DOHH2 (cell line): ENCODE measurements around the gene ASPDH.

Source experiments
- H3F3A ChIP-seq: fragments of 200-600 bp; sonication (generic), shearing (Covaris generic); 2 replicates; pipeline ENCODE4 v1.6.0; 2016; ENCODE audit warnings: antibody characterized with exemption, mild to moderate bottlenecking; ENCODE audit not compliant: control insufficient read depth, insufficient read depth
- H3K27ac ChIP-seq: fragments of 200-600 bp; sonication (generic); 2 replicates; pipeline ENCODE4 v1.5.1; 2014; ENCODE audit warnings: low read depth, mild to moderate bottlenecking, low read length, moderate library complexity
- H3K27me3 ChIP-seq: fragments of 200-600 bp; sonication (generic); 2 replicates; pipeline ENCODE4 v1.6.1; 2014; ENCODE audit warnings: mild to moderate bottlenecking, low read length, mixed read lengths; ENCODE audit not compliant: control insufficient read depth
- H3K36me3 ChIP-seq: fragments of 200-600 bp; sonication (generic); 2 replicates; pipeline ENCODE4 v1.6.1; 2014; ENCODE audit warnings: mild to moderate bottlenecking, low read length, moderate library complexity, mixed read lengths; ENCODE audit not compliant: control insufficient read depth
- H3K4me1 ChIP-seq: fragments of 200-600 bp; sonication (generic); 2 replicates; pipeline ENCODE4 v1.6.1; 2014; ENCODE audit warnings: mild to moderate bottlenecking, low read length, mixed read lengths; ENCODE audit not compliant: control insufficient read depth
- H3K4me2 ChIP-seq: fragments of 200-600 bp; sonication (generic); 2 replicates; pipeline ENCODE4 v1.6.0; 2014; ENCODE audit warnings: mild to moderate bottlenecking, low read length, moderate library complexity
- H3K4me3 ChIP-seq: fragments of 200-600 bp; sonication (generic); 2 replicates; pipeline ENCODE4 v1.5.1; 2014; ENCODE audit warnings: mild to moderate bottlenecking, low read length, mixed read lengths
- H3K79me2 ChIP-seq: fragments of 200-600 bp; sonication (generic); 2 replicates; pipeline ENCODE4 v1.6.1; 2014; ENCODE audit warnings: mild to moderate bottlenecking, low read length, mixed read lengths; ENCODE audit not compliant: control insufficient read depth
- H3K9me2 ChIP-seq: fragments of 200-600 bp; sonication (generic); replicated peaks from 2 replicates; pipeline ENCODE4 v1.6.1; 2014; ENCODE audit warnings: mild to moderate bottlenecking, low read length, mixed read lengths; ENCODE audit not compliant: control insufficient read depth
- H3K9me3 ChIP-seq: fragments of 200-600 bp; sonication (generic); 2 replicates; pipeline ENCODE4 v1.6.1; 2014; ENCODE audit warnings: antibody characterized with exemption, low read length, mixed read lengths; ENCODE audit not compliant: control insufficient read depth, insufficient read depth
- H4K20me1 ChIP-seq: fragments of 200-600 bp; sonication (generic); 2 replicates; pipeline ENCODE4 v1.6.0; 2014; ENCODE audit warnings: low read depth, mild to moderate bottlenecking, antibody characterized with exemption, low read length, moderate library complexity; ENCODE audit not compliant: control insufficient read depth, insufficient read depth
- EZH2phosphoT487 ChIP-seq: fragments of 200-600 bp; sonication (generic); IDR thresholded peaks from 2 replicates; pipeline ENCODE4 v1.6.1; 2017; ENCODE audit warnings: borderline replicate concordance, mild to moderate bottlenecking, antibody characterized with exemption, low read length, moderate library complexity, mixed read lengths
- TF ChIP-seq, protein P1 (sequence below): fragments of 200-600 bp; sonication (generic); IDR thresholded peaks from one replicate; pipeline ENCODE4 v1.5.1; 2014; ENCODE audit warnings: antibody characterized with exemption, mild to moderate bottlenecking, low read depth, low read length; ENCODE audit not compliant: poor library complexity, severe bottlenecking

ASPDH gene

DNA sequence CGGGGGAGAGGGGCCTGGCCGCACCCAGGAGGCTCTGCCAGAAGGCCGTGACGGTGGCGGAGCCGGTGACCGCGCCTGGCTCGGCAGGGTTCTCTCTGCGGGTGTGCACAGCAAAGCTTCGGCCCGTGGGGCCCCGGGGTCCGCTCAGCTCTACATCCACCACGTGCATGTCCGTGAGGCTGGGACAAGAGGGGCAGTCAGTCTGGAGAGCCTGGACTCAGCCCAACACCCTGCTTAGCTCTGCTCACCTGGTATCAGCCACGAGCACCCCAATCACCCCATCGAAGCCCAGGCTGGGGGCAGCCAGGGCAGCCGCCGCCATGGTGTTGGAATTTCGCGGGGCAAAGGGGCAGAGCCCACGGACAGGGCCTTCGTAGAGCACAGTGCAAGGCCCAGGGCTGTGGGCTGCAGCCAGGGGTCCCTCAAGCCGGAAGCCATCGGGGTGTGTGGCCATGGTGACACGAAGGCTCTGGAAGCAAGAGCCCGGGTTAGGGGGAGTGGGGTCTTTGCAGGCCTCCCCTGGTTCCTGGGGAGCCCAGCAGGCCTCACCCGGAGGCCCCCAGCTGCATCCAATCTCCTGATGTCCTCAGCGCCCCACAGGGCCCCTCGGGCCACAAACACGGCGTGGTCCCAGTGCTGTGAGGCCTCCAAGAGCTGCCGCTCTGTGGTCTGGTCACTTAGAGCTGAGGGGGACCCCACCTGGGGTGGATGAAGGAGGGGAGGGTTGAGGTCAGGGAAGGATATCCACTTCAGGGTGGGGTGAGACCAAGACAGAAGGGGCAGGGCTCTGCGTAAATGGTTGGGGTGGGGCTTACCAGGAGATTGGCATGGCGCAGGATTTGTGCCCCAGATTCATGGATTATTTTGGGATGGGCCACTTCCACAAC lies 1.4 kb downstream of the ASPDH start:
- Histone ChIP-seq H3K4me3 (peak overlapping the region; percentile 79), H3K27ac (no peak overlapping the region), H4K20me1 (no peaks in the 10 kb centered on the region)

DNA sequence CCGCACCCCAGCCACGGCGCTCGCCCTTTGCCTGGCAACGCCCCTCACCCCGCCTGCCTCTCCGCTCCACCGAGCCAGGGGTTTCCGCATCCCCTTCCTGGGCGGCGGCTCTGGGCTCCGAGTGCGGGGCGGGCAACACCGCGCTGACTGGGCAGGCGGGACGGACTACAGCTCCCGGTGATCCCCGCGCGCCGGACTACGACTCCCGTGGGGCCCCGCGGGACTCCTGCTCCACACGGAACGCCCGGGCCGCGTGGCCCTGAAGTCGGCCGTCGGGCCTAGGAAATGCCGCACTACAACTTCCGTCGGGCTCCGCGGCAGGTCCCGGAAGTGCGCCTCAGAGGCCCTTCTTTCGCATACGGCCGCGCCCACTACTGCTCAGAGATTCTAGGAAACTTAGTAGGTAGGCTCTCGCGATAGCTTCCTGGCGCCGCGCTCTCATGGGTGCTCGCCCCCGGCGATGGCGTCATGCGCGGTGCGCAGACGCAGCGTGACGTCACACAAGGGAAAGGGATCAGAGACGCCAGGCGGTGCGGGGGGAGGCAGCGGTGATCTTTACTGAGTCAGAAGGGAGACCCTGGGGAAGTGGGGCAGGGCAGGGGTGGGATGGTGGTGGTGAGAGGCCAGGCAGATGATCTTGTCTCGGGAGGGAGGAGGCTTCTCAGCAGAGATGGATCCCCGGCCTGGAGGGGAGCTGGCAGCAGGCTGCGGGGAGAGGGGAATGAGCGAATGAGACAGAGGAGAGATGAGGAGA lies 2.5 kb downstream of the ASPDH start, which contains the start of gene JOSD2:
JOSD2 (minus strand) TSS at position 123 of the 754 bp plus-strand sequence. CDS start 760 bp downstream, outside the sequence.
- Histone ChIP-seq H3F3A (no peaks in the 10 kb centered on the region), H3K4me3 (peak within 1 kb of the TSS; percentile 79), H3K9me2 (no peaks in the 10 kb centered on the region), H4K20me1 (no peaks in the 10 kb centered on the region), H3K27ac (peak within 1 kb of the TSS; percentile 20; the same call in 1 of the 2 replicates), H3K4me1 (peaks cover 14% of the 10 kb centered on the region), H3K36me3 (no peaks in the 10 kb centered on the region), H3K79me2 (peaks cover 3% of the 10 kb centered on the region; the same call in 1 of the 2 replicates), H3K4me2 (peak within 1 kb of the TSS; percentile 90), H3K9me3 (no peaks in the 10 kb centered on the region), H3K27me3 (no peaks in the 10 kb centered on the region)
- TF ChIP-seq, protein P1, sequence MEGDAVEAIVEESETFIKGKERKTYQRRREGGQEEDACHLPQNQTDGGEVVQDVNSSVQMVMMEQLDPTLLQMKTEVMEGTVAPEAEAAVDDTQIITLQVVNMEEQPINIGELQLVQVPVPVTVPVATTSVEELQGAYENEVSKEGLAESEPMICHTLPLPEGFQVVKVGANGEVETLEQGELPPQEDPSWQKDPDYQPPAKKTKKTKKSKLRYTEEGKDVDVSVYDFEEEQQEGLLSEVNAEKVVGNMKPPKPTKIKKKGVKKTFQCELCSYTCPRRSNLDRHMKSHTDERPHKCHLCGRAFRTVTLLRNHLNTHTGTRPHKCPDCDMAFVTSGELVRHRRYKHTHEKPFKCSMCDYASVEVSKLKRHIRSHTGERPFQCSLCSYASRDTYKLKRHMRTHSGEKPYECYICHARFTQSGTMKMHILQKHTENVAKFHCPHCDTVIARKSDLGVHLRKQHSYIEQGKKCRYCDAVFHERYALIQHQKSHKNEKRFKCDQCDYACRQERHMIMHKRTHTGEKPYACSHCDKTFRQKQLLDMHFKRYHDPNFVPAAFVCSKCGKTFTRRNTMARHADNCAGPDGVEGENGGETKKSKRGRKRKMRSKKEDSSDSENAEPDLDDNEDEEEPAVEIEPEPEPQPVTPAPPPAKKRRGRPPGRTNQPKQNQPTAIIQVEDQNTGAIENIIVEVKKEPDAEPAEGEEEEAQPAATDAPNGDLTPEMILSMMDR, result no peak
- no peak for TF ChIP-seq EZH2phosphoT487

More for the DNA sequence above, 1.4 kb downstream of the ASPDH start:
- Histone ChIP-seq H3K4me2 (peak overlapping the region; percentile 90), H3F3A (no peaks in the 10 kb centered on the region), H3K4me1 (peaks cover 14% of the 10 kb centered on the region), H3K36me3 (no peaks in the 10 kb centered on the region), H3K79me2 (peaks cover 3% of the 10 kb centered on the region; the same call in 1 of the 2 replicates), H3K9me3 (no peaks in the 10 kb centered on the region), H3K27me3 (no peaks in the 10 kb centered on the region), H3K9me2 (no peaks in the 10 kb centered on the region)
- TF ChIP-seq, protein P1, result no peak
- no peak for TF ChIP-seq EZH2phosphoT487

DNA sequence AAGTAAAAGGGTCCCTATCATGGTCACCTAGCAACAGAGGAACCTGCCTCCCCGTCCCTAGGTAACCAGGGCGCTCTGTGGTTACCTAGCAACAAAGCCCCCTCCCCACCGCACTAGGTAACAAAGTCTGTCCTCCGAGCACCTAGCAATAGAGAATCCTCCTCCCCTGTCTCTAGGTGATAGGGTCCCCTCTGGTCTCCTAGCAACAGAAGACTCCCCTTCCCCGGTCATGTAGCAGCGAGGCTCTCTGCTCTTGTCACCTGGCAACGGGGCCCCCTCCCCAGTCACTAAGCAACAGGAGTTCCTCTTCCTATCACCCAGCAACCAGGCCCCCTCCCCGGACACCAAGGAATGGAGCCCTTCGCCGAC lies 3.0 kb downstream of the ASPDH start:
- Histone ChIP-seq H3K4me2 (peak overlapping the region; percentile 90), H3K27ac (0 out of 2 replicates have a peak overlapping the region, but pooled peaks have one; percentile 6), H4K20me1 (no peaks in the 10 kb centered on the region), H3K4me3 (peak overlapping the region; percentile 79), H3K79me2 (peaks cover 3% of the 10 kb centered on the region; the same call in 1 of the 2 replicates), H3K4me1 (peaks cover 14% of the 10 kb centered on the region), H3K9me3 (no peaks in the 10 kb centered on the region), H3K36me3 (no peaks in the 10 kb centered on the region), H3F3A (no peaks in the 10 kb centered on the region), H3K9me2 (no peaks in the 10 kb centered on the region), H3K27me3 (no peaks in the 10 kb centered on the region)
- TF ChIP-seq, protein P1, result no peak
- TF ChIP-seq EZH2phosphoT487, result no peak
